ENCODE measurements around the gene CD14.

DNA sequence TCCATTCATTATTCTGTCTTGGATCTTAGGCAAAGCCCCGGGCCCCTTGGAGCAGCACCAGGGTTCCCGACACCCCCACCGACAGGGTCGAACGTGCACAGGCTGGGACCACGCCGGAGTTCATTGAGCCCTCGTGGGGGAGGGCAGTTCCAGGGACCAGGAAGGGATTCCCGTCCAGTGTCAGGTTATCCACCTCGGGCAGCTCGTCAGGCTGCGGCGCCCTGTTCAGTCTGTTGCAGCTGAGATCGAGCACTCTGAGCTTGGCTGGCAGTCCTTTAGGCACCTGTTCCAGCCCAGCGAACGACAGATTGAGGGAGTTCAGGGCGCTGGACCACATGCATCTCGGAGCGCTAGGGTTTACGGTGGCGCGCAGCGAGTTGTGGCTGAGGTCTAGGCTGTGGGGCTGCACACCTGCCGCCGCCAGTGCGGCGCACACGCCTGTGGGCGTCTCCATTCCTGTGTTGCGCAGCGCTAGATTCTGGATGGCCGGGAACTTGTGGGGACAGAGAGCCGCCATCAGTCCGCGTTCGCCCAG lies 1.1 kb downstream of the CD14 start:
- TF ChIP-seq, protein P1, sequence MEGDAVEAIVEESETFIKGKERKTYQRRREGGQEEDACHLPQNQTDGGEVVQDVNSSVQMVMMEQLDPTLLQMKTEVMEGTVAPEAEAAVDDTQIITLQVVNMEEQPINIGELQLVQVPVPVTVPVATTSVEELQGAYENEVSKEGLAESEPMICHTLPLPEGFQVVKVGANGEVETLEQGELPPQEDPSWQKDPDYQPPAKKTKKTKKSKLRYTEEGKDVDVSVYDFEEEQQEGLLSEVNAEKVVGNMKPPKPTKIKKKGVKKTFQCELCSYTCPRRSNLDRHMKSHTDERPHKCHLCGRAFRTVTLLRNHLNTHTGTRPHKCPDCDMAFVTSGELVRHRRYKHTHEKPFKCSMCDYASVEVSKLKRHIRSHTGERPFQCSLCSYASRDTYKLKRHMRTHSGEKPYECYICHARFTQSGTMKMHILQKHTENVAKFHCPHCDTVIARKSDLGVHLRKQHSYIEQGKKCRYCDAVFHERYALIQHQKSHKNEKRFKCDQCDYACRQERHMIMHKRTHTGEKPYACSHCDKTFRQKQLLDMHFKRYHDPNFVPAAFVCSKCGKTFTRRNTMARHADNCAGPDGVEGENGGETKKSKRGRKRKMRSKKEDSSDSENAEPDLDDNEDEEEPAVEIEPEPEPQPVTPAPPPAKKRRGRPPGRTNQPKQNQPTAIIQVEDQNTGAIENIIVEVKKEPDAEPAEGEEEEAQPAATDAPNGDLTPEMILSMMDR (IDR thresholded peaks at IDR 0.05), result no peak
- TF ChIP-seq POLR2A (IDR thresholded peaks at IDR 0.05) (no peak), POLR2AphosphoS5 (IDR thresholded peaks at IDR 0.05; ENCODE audit: insufficient read depth in 1 of 2, low read depth in 1 of 2) (no peak)

Data from vagina (tissue), 2 donors.